ENCODE results near the gene KLC3.

KLC3 gene

DNA sequence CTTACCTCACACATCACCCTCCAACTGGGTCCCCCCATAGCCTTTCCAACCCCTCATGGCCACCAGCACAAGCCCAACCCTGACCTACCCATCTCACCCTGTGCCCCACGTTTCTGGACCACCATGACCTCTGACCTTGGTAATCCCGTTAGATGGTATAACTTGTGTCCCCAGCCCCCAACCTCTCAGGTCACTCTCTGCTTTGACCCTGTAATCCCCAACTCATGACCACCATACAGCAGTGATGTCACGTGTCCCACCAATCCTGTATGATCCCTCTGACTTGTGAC lies 8.5 kb downstream of the KLC3 start:
- DNase-seq (ENCODE audit: low spot score), result no peak

GRCh38 chr19:45349430-45349941 lies 8.9 kb downstream of the KLC3 start:
- DNase-seq (ENCODE audit: low spot score), result no peak

DNA sequence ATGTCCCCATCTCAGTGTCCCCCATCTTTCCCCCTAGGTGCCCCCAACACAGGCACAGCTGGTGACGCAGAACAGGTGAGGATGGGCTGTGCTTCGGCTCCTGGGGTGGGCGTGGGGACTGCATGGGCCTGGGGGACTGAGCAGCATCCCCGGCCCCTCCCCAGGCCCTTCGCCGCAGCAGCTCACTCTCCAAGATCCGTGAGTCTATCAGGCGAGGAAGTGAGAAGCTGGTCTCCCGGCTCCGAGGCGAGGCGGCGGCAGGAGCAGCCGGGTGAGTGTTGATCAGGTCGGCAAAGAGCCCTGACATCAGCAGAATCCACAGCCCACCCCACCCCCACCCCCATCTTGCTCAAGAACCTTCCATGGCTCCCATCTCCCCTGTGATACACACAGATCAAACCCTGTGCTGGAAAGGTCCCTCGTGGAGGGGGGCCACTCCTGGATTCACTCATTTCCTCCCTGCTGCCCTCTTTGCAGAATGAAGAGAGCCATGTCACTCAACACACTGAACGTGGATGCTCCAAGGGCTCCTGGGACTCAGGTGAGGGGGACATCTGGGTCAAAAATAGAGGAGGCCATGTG lies 10.0 kb downstream of the KLC3 start:
- DNase-seq (ENCODE audit: low spot score), result no peak

GRCh38 chr19:45351401-45351952 lies 10.9 kb downstream of the KLC3 start:
- DNase-seq (ENCODE audit: low spot score), result no peak

DNA sequence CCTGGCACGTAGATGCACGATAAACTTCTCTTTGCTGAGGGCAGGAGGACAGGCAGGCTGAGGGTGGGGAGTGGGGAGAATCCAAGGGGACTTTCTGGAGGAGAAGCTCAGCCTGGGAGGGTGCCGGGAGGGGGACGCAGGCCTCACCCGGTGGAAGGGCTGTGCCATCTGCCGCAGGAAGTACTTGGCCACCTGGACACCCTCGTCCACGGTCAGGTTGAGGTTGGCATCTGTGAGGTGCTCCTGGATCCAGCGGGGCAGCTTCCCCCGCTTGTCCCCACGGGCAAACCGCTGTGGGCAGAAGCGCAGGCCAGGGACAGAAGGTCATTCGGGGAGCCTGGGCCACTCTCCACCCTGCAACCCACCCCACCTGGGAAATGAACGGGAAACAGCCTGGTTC lies 11.5 kb downstream of the KLC3 start:
- no peak for DNase-seq (ENCODE audit: low spot score)

DNA sequence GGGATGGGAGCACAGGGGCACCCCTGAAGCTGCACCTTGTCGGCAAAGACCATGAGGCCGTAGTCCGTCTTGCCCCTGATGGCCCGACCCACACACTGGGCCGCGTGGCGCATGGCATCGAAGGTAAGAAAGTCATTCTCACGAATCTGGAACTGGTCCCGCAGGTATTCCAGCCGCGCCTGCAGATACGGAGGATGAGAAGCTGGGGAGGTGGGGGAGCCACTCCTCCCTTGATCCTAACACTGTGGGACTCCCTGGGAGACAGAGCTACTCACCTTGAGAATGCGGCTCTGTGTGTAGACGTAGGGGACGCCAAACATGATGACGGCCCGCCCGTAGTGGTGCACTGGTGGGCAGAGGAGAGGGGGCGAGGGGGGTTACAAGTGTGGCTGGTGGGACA lies 11.9 kb downstream of the KLC3 start:
- no peak for DNase-seq (ENCODE audit: low spot score)

DNA sequence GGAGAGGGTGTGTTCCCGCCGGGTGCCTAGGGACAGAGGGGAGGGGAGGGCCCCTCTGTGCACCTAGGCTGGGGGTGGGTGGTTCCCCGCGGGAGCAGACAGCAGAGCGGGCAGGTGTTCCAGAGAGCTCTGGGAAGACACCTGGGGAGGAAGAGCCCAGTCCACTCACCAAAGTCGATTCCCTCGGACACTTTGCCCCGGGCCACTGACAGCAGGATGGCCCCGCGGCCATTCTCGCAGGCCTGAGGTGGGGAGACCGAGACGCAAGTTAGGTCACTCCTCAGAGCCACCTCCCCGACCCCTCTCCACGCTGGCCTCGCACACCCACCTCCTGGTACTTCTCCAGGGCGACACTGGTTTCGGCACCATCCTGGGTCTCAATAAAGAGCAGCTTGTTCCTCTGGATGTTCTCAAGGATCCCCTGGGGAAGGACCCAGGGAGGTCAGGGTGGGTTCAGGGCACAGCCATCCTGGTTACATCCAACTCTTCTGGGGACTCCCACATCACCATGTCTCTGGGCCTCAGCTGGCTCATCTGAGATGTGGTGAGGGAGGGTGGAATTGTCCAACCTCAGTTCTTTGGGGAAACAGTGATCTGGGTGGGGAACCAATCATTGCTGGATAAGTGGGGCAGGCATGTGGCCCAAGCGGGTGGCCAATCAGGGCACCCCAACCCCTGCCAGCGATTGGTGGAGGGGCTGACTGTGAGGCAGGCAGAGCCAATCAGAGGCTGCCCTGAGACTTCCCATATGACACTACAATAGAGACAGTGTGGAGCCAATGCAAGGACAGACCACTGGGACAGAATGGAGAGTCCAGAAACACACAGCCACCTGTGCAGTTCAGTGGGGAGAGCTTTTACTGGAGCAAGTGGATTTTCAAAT lies 12.6 kb downstream of the KLC3 start:
- DNase-seq (ENCODE audit: low spot score), result no peak

- no peak for DNase-seq (ENCODE audit: low spot score)
Observed at GRCh38 chr19:45354241-45354842, 13.8 kb downstream of the KLC3 start.

DNA sequence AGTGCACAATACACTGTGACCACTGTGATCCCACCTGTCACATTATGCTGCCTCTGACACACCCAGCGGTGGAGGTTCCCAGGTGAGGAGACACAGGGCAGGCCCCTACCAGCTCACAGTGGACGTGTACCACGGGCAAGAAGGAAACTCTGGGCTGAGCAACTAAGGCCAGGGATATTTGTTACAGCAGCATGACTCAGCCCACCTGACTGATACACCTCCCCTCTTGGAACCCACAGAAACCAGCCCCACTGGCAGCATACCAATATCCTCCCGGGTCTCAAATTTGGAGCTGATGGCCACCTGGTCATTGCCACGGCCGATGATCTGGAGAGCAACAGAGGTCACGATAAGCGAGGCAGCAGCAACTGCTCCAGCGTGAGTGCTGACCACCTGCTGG lies 14.9 kb downstream of the KLC3 start:
- DNase-seq (ENCODE audit: low spot score), result no peak

DNA sequence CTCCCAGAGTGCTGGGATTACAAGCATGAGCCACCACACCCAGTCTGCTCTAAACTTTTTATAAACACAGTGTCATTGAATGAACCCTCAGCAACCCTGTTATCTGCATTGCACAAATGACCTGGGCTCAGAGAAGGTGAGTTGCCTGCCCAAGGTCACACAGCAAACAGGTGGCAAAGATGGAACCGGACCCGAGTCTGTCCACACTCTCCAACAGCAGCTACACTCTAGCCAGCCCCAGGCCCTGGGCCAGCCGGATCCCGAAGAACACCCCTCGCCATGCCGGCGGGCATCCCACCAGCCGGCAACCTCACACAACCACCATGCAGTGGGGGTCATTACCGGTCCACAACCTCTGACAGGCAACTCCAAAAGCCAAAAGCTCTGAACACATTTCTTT lies 15.4 kb downstream of the KLC3 start:
- DNase-seq (ENCODE audit: low spot score), result no peak

GRCh38 chr19:45356760-45357444 lies 16.4 kb downstream of the KLC3 start:
- DNase-seq (ENCODE audit: low spot score), result no peak

DNA sequence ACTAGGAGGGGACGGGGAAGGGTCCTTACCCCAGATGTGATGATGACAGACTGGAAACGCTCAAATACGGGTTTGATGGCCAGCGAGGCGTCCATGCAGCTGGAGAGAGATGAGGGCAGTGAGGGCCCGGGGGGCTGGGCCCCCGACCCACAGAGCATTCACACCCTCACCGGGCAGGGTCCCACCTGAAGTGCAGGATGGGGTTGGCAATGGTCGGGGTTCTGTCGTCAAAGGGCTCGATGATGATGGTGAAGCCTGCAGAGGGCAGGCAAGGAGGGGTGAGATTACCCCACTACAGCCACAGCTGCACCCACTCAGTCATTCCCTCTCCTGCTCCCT lies 16.9 kb downstream of the KLC3 start:
- DNase-seq (ENCODE audit: low spot score), result no peak

DNA sequence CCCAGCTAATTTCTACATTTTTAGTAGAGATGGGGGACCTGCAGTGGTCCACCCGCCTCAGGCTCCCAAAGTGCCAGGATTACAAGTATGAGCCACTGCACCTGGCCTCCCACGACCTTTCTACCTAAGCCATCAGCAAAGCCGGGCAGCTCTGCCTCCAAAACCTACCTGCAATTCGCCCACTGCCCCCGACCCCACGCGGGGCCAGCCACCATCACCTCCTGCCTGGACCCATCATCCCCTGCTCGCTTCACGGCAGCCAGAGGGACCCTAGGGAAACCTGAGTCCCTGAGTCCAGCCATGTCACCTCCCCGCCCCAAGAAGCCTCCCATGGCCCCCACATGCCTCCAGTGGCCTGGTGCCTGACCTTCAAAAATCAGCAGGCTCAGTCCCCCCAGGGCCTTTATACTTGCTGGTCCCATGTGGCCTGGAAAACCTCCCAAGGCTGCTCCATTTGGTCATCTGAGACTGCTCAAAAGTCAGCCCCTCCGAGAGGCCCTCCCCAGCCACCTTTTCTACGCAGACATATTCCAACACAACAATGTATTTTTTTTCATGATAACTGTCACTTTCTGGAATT lies 17.8 kb downstream of the KLC3 start:
- DNase-seq (ENCODE audit: low spot score), result no peak

DNA sequence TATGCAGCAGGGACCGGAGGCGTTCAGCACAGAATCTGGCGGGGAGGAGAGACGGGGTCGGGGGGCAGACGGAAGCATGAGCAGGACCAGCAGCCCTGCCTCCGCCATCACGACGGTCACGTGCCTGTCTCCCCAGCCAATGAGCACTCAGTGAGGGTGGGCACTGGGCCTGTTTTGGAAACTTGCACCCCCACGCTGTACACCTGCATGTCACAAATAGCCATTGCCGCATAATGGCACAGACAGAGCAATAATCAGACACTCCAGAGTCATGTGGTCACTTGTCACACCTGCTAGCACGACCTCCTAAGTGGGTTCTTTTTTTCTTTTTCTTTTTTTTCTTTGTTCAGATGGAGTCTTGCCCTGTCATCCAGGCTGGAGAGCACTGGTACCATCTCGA lies 21.1 kb downstream of the KLC3 start:
- DNase-seq (ENCODE audit: low spot score), result no peak

DNA sequence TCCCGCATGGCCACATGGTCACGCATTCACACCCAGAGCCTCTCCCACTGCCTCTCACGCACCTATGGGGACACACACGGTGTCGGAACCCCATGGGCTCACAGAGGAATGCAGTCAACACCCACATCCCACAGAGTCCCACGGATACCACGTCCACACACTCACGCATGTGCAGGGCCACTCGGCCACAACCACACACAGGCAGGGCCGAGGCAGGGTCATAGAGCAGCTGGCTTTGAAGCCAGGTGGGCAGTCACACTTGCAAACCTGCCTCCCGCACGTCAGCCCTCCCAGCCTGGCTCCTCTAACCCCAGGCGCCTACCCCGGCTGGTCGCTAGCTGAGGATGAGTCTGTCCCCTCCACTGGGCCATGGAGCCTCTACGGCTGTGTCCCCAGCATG lies 21.7 kb downstream of the KLC3 start:
- DNase-seq (ENCODE audit: low spot score), result no peak

DNA sequence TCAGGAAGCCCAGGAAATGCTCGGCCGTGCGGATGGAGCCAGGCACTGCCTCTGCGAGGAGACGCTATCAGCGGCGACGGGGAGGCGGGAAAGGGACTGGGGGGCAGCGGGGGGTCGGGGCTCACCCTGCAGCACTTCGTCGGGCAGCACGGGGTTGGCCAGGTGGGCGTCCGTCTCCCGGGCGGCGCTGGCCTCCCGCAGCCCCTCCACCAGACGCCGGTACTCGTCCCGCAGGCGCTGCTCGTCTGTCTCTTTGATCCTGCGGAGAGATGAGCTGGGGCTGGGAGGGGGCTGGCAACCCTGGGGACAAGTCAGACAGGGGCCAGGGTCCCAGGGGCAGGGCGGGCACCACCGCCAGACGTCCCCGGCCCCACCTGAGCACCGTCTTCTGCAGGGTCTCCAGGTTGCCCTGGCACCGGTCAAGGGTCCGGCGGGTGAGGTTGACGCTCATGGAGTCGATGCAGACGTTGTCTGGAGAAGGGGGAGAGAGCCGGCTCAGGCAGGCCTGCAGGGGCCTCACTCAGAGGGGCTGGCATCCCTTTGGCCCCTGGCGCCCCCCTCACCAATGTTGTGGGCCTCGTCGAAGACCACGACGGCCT lies 23.4 kb downstream of the KLC3 start:
- no peak for DNase-seq (ENCODE audit: low spot score)

- DNase-seq (ENCODE audit: low spot score), result no peak
Observed at GRCh38 chr19:45364696-45365095, 24.1 kb downstream of the KLC3 start.

GRCh38 chr19:45368127-45368526 lies 27.6 kb downstream of the KLC3 start:
- DNase-seq (ENCODE audit: low spot score), result no peak

- DNase-seq (ENCODE audit: low spot score), result no peak
Observed at GRCh38 chr19:45368737-45369340, 28.3 kb downstream of the KLC3 start.

DNA sequence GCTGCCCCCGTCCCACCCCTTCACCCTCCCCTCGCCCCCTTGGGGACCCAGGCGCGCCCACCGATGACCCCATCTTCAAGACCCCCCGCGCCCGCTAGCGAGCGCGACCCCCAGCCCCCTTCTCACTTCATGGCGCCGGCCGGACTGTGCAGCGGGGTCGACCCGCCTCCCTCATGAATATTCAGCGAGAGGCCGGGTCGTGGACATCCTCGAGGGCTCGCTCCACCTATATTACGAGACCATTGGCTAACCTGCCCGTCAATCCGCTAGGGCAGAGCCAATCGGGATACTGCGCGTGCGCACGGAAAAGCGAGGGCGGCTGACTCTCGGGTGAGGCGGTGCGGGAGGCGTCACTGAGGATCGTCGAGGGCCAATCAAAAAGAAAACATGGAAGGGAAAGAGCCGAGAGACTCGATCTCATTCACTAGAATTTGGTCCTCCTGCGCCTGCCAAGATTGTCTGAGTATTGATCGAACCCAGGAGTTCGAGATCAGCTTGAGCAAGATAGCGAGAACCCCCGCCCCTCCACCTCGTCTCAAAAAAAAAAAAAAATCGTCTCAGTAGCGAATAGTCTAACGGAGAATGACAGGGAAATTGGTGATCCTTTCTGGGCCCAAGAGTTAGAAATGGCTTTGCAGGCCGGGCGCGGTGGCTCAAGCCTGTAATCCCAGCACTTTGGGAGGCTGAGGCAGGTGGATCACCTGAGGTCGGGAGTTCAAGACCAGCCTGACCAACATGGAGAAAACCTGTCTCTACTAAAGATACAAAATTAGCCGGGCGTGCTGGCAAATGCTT lies 30.1 kb downstream of the KLC3 start, which contains the start of gene ERCC2:
ERCC2 (minus strand) TSS at position 164 of the 795 bp plus-strand sequence; CDS start at position 131, 33 bp downstream.
- peak; percentile 99 for DNase-seq (ENCODE audit: low spot score)
